GM21528 (cell line): ENCODE measurements around the gene VAV1.
A peak's percentile ranks its signal among the peaks of the same experiment; 100 is the strongest.
"Not testable (repeated sequence)": the region's sequence is repeated elsewhere in the genome, so short reads cannot be mapped to it uniquely, and the experiment has no call there.

Source experiments
- ATAC-seq: cut with Tn5 transposase; IDR thresholded peaks from one replicate; pipeline ENCODE4 v1.9.1; 2021; ENCODE audit warnings: mild to moderate bottlenecking, moderate library complexity; ENCODE audit not compliant: unreplicated experiment, low FRiP score

Gene VAV1

DNA sequence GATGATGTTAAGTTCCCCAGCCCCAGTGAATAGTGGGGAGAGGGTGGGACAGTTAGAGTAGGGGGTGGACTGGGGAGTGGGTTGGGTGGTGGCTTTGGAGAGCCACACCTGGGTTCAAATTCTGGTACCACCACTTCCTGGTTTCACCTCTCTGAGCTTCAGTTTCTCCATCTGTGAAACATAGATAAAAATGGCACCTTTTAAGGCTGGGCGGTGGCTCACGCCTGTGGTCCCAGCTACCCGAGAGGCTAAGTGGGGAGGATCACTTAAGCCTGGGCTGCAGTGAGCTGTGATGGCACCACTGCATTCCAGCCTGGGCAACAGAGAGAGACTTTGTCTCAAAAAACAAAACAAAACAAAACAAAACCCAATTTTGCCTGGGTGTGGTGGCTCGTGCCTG lies 5.9 kb downstream of the VAV1 start:
- no peak for ATAC-seq

DNA sequence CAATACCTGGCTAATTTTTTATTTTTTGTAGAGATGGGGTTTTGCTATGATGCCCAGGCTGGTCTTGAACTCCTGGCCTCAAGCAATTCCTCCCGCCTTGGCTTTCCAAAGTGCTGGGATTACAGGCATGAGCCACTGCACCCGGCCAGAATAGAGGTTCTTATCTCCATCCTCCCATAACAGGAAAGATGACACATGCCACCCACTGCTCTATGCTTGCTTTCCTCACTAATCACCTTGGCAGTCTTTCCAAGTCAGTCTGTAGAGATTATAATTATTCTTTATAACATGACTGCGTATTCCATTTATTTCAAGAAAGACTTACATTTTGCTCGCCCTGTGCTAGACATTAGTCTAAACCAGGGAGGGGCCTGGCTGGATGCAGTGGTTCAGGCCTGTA lies 6.7 kb downstream of the VAV1 start:
- ATAC-seq: no peak

DNA sequence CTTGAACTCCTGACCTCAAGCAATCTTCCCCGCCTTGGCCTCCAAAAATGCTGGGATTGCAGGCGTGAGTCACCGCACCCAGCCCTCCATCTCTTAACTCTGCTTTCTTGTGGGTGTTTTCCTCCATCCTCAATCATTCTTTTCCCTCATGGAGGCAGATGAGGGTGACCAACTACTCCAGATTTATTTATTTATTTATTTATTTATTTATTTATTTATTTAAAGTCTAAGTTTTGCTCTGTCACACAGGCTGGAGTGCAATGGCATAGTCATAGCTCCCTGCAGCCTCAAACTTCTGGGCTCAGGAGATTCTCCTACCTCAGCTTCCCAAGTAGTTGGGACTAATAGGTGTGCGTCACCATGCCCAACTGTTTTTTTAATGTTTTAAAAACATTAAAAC lies 14.9 kb downstream of the VAV1 start:
- no peak for ATAC-seq

GRCh38 chr19:6788896-6789295 lies 16.4 kb downstream of the VAV1 start:
- ATAC-seq: no peak

DNA sequence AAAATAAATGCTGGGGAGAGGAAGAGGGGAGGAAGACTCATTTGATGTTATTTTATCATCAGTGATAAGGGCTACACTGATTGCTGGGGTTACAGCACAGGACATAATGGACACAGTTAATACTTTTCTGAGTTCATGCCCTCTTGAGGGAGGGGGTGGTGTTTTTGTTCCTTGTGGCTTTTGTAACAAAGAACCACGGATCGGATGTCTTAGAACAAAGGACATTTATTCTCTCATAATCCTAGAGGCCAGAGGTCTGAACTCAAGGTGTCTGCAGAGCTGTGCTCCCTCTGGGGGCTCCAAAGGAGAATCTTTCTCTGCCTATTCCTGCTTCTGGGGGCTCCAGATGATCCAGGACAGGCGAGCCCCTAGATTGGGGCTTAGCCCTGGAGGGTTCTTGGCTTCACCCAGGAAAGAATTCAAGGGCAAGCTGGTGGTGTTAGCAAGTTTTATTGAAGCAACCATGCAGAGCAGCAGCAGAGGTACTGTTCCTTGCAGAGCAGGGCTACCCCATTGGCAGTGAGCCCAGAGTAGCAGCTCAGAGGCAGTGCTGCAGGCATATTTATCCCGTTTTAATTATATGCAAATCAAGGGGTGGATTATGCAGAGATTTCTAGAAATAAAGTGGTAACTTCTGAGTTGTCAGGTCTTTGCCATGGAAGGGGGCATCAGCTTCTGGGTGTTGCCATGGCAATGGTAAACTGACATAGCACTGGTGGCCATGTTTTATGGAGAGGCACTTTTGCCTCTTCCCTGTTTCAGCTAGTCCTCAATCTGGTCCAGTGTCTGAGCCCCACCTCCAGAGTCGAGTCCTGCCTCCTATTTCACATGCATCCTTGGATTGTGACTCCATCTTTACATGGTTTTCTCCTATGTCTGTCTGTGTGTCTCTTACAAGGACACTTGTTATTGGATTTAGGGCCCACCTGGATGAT lies 18.0 kb downstream of the VAV1 start:
- ATAC-seq: no peak

DNA sequence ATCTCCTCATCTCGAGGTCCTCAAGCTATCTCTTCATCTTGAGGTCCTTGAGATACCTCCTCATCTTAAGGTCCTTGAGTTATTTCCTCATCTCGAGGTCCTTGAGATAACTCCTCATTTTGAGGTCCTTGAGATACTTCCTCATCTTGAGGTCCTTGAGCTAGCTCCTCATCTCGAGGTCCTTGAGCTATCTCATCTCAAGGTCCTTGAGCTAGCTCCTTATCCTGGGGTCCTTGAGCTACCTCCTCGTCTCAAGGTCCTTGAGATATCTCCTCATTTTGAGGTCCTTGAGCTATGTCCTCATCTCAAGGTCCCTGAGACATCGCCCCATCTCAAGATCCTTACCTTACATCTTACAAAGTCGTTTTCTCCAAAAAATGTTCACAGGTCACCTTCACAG lies 18.7 kb downstream of the VAV1 start:
- ATAC-seq: no peak

DNA sequence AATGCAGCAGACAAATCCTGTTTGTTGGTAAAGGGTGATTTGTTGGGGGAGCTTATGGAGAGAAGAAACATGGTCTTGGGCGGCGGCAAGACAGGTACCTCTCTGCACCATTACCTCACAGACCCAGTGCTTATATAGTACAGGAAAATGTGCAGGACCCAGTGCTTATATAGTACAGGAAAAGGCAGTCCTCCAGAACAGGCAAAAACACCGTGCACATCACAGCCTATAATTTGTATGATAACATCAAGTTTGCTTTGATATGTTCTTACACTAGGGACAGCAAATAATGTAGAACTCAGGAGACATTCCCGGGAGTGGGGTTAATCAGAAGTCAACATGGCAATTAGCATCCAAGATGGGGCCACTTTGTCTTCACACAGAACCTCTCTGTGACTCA lies 20.9 kb downstream of the VAV1 start:
- ATAC-seq: no peak

- no peak for ATAC-seq
These were observed 21.5 kb downstream of the VAV1 start for GRCh38 chr19:6793973-6794372.

- no peak for ATAC-seq
These were observed 22.4 kb downstream of the VAV1 start for GRCh38 chr19:6794686-6795431.

- ATAC-seq: no peak
These were observed 23.8 kb downstream of the VAV1 start for GRCh38 chr19:6796278-6796677.

DNA sequence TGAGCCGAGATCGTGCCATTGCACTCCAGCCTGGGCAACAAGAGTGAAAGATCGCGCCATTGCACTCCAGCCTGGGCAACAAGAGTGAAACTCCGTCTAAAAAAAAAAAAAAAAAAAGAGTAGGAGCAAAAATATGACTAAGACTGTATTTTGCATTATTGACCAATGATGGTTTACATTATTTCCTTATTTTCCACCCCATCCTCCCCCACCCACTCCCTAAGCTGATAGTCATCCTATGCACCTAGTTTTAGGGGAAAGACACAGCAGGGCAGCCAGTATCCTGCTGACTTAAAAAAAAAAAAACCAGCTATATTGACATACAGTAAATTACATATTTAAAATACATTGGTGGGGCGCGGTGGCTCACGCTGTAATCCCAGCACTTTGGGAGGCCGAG lies 25.1 kb downstream of the VAV1 start:
- ATAC-seq: no peak

DNA sequence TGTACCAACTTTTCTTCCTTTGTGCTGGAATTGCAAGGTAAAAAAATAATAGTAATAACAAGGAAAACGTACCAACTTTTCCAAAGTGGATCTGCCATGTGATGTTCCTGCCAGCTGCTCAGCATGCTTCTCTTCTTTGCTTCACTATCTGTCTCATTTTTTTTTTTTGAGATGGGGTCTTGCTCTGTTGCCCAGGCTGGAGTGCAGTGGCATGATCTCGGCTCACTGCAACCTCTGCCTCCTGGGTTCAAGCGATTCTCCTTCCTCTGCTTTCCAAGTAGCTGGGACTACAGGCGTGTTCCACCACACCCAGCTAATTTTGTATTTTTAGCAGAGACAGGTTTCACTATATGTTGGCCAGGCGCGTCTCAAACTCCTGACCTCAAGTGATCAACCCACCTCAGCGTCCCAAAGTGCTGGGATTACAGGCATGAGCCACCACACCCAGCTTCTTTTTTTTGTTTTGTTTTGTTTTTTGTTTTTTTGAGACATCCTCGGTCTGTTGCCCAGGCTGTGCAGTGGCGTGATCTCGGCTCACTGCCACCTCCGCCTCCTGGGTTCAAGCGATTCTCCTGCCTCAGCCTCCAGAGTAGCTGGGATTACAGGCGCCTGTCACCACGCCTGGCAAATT lies 27.8 kb downstream of the VAV1 start:
- not testable (repeated sequence) for ATAC-seq

DNA sequence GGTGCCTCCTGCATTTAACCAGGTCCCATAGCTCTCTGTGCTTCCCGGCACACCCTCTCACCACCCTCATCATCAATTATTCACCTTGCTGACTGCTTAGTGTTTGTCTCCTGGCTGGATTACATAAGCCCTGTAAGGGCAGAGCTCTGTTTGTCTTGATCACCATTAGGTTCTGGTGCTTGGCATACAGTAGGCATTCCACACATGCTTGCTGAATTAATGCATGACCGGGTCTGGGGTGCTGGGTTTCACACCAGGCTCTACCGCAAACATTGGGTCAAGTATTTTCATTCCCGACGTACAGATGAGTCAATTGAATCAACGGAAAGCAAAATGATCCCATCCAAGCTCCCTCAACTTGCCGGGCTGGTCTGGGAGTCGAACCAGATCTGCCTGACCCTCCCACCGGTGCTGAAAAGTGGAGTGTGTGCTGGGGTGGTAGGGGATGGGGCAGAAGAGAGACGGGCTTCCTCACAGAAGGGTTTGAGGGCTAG lies 28.5 kb downstream of the VAV1 start:
- ATAC-seq: no peak

GRCh38 chr19:6801485-6802086 lies 29.1 kb downstream of the VAV1 start:
- ATAC-seq: no peak

DNA sequence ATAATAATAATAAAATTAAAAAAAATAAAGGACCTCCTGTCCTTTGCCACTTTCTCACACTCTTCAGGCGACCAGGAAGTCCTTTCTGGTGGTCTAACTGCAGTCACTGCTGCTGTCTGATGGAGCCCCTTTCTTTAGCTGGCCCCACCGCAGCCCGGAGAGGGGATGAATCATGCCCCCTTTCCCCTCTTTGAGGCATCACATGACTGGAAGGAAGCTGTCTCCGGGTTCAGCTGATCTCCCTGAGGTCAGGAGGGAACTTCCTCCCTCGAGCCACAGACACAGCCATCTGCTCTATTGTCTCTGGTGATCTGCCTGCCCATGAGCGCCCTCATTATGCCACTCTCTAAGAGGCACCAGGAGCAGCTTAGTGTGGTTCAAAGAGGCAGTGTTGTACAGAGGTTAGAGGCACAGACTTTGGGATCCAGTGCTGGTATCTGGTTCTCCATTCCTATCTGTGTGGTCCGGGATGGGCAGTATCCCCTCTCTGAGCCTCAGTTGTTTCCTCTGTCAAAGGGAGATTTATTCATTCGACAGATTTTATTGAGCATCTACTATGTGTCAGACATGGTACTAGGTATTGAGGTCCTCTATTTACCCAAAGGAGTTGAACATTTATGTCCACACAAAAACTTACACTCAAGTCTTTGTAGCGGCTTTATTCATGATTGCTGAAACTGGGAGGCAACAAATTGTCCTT lies 30.0 kb downstream of the VAV1 start:
- ATAC-seq: peak; percentile 49

- no peak for ATAC-seq
These were observed 30.5 kb downstream of the VAV1 start for GRCh38 chr19:6803036-6803404.

GRCh38 chr19:6806488-6806887 lies 34.0 kb downstream of the VAV1 start:
- no peak for ATAC-seq

DNA sequence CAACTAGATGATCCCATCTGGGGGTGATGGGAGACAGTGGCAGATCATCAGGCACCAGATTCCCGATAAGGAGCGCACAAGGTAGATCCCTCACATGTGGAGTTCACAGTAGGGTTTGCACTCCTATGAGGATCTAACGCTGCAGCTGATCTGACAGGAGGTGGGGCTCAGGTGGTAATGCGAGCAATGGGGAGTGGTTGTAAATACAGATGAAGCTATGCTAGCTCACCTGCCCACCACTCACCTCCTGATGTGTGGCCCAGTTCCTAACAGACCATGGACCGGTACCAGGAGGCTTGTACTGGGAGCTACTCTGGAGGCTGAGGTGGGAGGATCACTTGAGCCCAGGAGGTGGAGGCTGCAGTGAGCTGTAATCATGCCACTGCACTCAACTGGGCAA lies 34.8 kb downstream of the VAV1 start:
- no peak for ATAC-seq

GRCh38 chr19:6808494-6808893 lies 36.0 kb downstream of the VAV1 start:
- ATAC-seq: no peak

GRCh38 chr19:6809262-6809661 lies 36.8 kb downstream of the VAV1 start:
- ATAC-seq: no peak
